Calu3 (cell line): ENCODE data around the gene TMEM63C. TPM values are rescaled to one million over a fixed set of nuclear protein-coding genes. Genes with fewer than 3 reads are reported as not detected.

Experiments
- BruUV-seq: library from RNA; stranded (reverse); fragments of 400-500 nt; replicated peaks from 2 replicates; lab custom pipeline; 2021; lab: Mats Ljungman, UMichigan
- CTCF ChIA-PET: fragments of 300-600 bp; sonication (Branson Sonifier 250); formaldehyde crosslinking; loops from one replicate; lab custom pipeline; 2022; ENCODE audit warnings: antibody characterized with exemption; lab: Charles Lee
- DNase-seq: peaks from one replicate; pipeline ENCODE4 v3.0.0; 2022
- H3K27ac Mint-ChIP-seq: one replicate; pipeline ENCODE4 v1.8.0; 2022; ENCODE audit warnings: mixed read lengths; ENCODE audit not compliant: unreplicated experiment
- H3K27me3 Mint-ChIP-seq: one replicate; pipeline ENCODE4 v1.8.0; 2022; ENCODE audit warnings: mixed read lengths; ENCODE audit not compliant: unreplicated experiment
- H3K36me3 Mint-ChIP-seq: one replicate; pipeline ENCODE4 v1.8.0; 2022; ENCODE audit warnings: mild to moderate bottlenecking, moderate library complexity, mixed read lengths; ENCODE audit not compliant: insufficient read depth, unreplicated experiment
- H3K4me1 Mint-ChIP-seq: one replicate; pipeline ENCODE4 v1.8.0; 2022; ENCODE audit warnings: mild to moderate bottlenecking, low read depth, mixed read lengths; ENCODE audit not compliant: unreplicated experiment
- H3K4me3 Mint-ChIP-seq: one replicate; pipeline ENCODE4 v1.8.0; 2022; ENCODE audit warnings: mild to moderate bottlenecking, low read depth, moderate library complexity, mixed read lengths; ENCODE audit not compliant: unreplicated experiment
- H3K9me3 Mint-ChIP-seq: one replicate; pipeline ENCODE4 v1.8.0; 2022; ENCODE audit warnings: low read depth, mixed read lengths; ENCODE audit not compliant: unreplicated experiment
- CTCF ChIP-seq: fragments of 200-600 bp; IDR thresholded peaks from one replicate; pipeline ENCODE4 v1.8.0; 2022; ENCODE audit warnings: antibody characterized with exemption; ENCODE audit not compliant: unreplicated experiment
- intact Hi-C: fragments of 100-400 bp; cut with micrococcal nuclease; formaldehyde crosslinking; loops from one replicate; pipeline ENCODE4 v1.10.0; 2022; ENCODE audit not compliant: unreplicated experiment
- total RNA-seq: library from RNA; stranded (reverse); gene quantifications from 2 replicates; pipeline ENCODE4 v1.2.3, GENCODE V29; 2022

TMEM63C gene
- total RNA-seq, 1 experiment from 2014 or later = 1.1 TPM

GRCh38 chr14:77142005-77142800, 39.4 kb upstream of the TMEM63C start:
- intact Hi-C loops = no loop called here
- H3K27me3 Mint-ChIP-seq = peaks cover 96% of the 10 kb centered on the region
- no peak for TF ChIP-seq CTCF
- no peak overlapping the region for H3K27ac Mint-ChIP-seq
- no peaks in the 10 kb centered on the region for H3K9me3 Mint-ChIP-seq
- no TSS peak for BruUV-seq
- no peak overlapping the region for H3K4me3 Mint-ChIP-seq
- H3K36me3 Mint-ChIP-seq = no peaks in the 10 kb centered on the region
- H3K4me1 Mint-ChIP-seq = peaks cover 9% of the 10 kb centered on the region
- no peak for DNase-seq
- CTCF ChIA-PET = interaction anchor here (0.6 to 2.2 kb wide), 4 partner anchors 10 to 71 kb away, joined by 3 to 13 read pairs (median 5); no protein-coding TSS in a partner anchor

GRCh38 chr14:77143071-77143470, 38.5 kb upstream of the TMEM63C start:
- TF ChIP-seq CTCF = no peak
- intact Hi-C loops = no loop called here
- Mint-ChIP-seq H3K4me1 (peaks cover 9% of the 10 kb centered on the region), H3K9me3 (no peaks in the 10 kb centered on the region), H3K27me3 (peaks cover 90% of the 10 kb centered on the region), H3K4me3 (no peak overlapping the region), H3K27ac (no peak overlapping the region), H3K36me3 (no peaks in the 10 kb centered on the region)
- DNase-seq = no peak
- no TSS peak for BruUV-seq
- CTCF ChIA-PET = interaction anchor here (1.3 to 2.2 kb wide), 3 partner anchors 9 to 70 kb away, joined by 3 to 13 read pairs (median 4); no protein-coding TSS in a partner anchor

- Mint-ChIP-seq H3K9me3 (no peaks in the 10 kb centered on the region), H3K27ac (no peak overlapping the region), H3K36me3 (no peaks in the 10 kb centered on the region), H3K4me3 (no peak overlapping the region), H3K27me3 (peaks cover 89% of the 10 kb centered on the region), H3K4me1 (peaks cover 3% of the 10 kb centered on the region)
- TF ChIP-seq CTCF = no peak
- no TSS peak for BruUV-seq
- intact Hi-C loops = no loop called here
- DNase-seq = no peak
- CTCF ChIA-PET = interaction anchor here (2.2 kb wide), 1 partner anchor 7 kb away, joined by 13 read pairs; no protein-coding TSS in a partner anchor
Observed at GRCh38 chr14:77144412-77145115, 37.0 kb upstream of the TMEM63C start.

GRCh38 chr14:77145975-77146740, 35.4 kb upstream of the TMEM63C start:
- CTCF ChIA-PET = interaction anchor here (1.1 kb wide), 1 partner anchor 67 kb away, joined by 3 read pairs; no protein-coding TSS in a partner anchor
- intact Hi-C loops = no loop called here

More at GRCh38 chr14:77145975-77146740, 35.4 kb upstream of the TMEM63C start:
- Mint-ChIP-seq H3K27ac (no peak overlapping the region), H3K4me3 (no peak overlapping the region), H3K27me3 (peaks cover 77% of the 10 kb centered on the region), H3K4me1 (no peaks in the 10 kb centered on the region), H3K36me3 (no peaks in the 10 kb centered on the region), H3K9me3 (no peaks in the 10 kb centered on the region)
- BruUV-seq = no TSS peak
- TF ChIP-seq CTCF = no peak
- no peak for DNase-seq
